Epidermal melanocyte (primary cell): ENCODE measurements around the gene MAGI3.

Experiments used
- DNase-seq: peaks from one replicate; pipeline ENCODE4 v3.0.0; 2011; ENCODE audit warnings: low spot score; ENCODE audit not compliant: insufficient read length

The MAGI3 gene

GRCh38 chr1:113653741-113654140 is 263.4 kb downstream of the MAGI3 start:
- DNase-seq = no peak

- no peak for DNase-seq
These were observed 264.6 kb downstream of the MAGI3 start for GRCh38 chr1:113654883-113655282.

GRCh38 chr1:113657126-113657525 is 266.8 kb downstream of the MAGI3 start:
- DNase-seq = no peak

GRCh38 chr1:113657556-113658063 is 267.3 kb downstream of the MAGI3 start:
- no peak for DNase-seq

- DNase-seq = no peak
These were observed 268.7 kb downstream of the MAGI3 start for GRCh38 chr1:113659035-113659434.

GRCh38 chr1:113659556-113659955 is 269.2 kb downstream of the MAGI3 start:
- DNase-seq = no peak

- no peak for DNase-seq
These were observed 269.8 kb downstream of the MAGI3 start for GRCh38 chr1:113660088-113660487.

- DNase-seq = no peak
These were observed 271.8 kb downstream of the MAGI3 start for GRCh38 chr1:113662101-113662500.

GRCh38 chr1:113663165-113663951 is 273.0 kb downstream of the MAGI3 start:
- DNase-seq = no peak

GRCh38 chr1:113665071-113665470 is 274.8 kb downstream of the MAGI3 start:
- no peak for DNase-seq

- DNase-seq = no peak
These were observed 275.8 kb downstream of the MAGI3 start for GRCh38 chr1:113666126-113666525.

GRCh38 chr1:113669988-113670387 is 279.7 kb downstream of the MAGI3 start:
- no peak for DNase-seq

GRCh38 chr1:113670650-113671049 is 280.3 kb downstream of the MAGI3 start:
- DNase-seq = no peak

- DNase-seq = no peak
These were observed 282.2 kb downstream of the MAGI3 start for GRCh38 chr1:113672491-113672890.

GRCh38 chr1:113674591-113674990 is 284.3 kb downstream of the MAGI3 start:
- DNase-seq = no peak

GRCh38 chr1:113675302-113675701 is 285.0 kb downstream of the MAGI3 start:
- no peak for DNase-seq

- DNase-seq = no peak
These were observed 286.2 kb downstream of the MAGI3 start for GRCh38 chr1:113676524-113676923.

GRCh38 chr1:113677250-113678158 is 287.2 kb downstream of the MAGI3 start:
- DNase-seq = peak; percentile 61

GRCh38 chr1:113678159-113678469 is 287.8 kb downstream of the MAGI3 start:
- no peak for DNase-seq

- no peak for DNase-seq
These were observed 291.5 kb downstream of the MAGI3 start for GRCh38 chr1:113681596-113682337.

GRCh38 chr1:113683384-113684152 is 293.3 kb downstream of the MAGI3 start:
- DNase-seq = no peak
